RPMI8226 (cell line): ENCODE results near the gene LRRC74B.
A peak's percentile ranks its signal among the peaks of the same experiment; 100 is the strongest.
"Not testable (repeated sequence)": the region's sequence is repeated elsewhere in the genome, so short reads cannot be mapped to it uniquely, and the experiment has no call there.

Experiments used
- DNase-seq: peaks from one replicate; pipeline ENCODE4 v3.0.0-alpha.2; 2015

LRRC74B gene

DNA sequence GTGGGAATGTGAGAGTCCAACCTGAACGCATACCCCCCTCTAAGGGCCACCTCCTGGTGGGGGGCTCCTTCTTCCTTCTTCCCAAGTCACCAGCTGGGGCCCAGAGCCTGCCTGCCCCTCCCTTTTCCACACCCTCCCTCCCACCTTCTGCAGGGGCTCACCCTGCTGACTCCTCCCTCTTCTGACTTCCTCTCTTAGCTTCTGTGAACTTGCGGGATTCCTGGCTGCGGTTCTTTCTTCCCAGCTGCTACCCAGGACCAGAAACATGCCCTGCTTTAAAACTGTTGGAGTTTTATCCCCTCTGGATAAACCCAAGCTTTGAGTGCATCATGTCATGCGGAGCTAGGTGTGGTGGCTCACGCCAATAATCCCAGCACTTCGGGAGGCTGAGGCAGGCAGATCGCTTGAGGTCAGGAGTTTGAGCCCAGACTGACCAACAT, 10.2 kb downstream of the LRRC74B start:
- DNase-seq = no peak

DNA sequence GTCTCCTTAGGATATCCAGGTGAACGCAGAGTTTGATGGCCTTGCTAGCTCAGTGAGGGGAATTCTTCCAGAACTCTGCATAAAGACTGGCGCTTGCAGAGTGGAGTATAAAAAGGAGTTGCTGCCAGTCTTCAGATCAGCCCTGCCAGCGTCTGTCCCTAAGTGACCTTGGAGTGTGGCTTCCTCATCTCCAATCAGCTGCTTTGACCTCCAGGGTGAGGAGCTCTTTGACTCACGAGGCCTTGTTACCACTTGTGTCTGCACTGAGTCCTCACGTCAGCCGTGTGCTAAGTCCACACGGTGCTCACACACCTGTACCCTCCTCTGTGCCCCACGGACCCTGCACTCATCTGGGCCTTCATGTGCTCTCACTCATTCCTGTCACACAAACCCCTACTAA, 14.6 kb downstream of the LRRC74B start:
- DNase-seq = not testable (repeated sequence)

DNA sequence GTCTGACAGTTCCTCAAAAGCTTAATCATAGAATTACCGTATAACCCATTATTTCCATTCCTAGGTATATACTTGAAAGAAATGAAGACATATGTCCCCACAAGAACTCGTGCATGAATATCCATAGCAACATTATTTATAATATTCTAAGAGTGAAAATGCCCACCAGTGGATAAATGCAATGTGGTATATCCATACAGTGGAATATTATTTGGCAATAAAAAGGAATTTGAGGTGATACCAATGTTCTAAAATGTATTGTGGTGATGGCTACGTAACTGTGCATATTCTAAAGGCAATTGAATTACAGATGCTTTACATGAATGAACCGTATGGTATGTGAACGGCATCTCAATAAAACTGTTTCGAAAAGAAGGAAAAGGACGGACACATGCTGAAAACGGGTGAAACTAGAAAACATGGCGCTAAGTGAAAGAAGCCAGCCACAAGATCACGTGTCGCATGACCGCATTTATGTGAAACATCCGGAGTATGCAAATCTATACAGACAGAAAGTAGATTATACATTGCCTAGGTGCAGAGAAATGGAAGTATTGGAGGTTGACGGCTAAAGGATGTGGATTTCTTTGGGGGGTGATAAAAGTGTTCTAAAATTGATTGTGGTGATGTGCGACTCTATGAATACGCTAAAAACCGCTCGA, 16.0 kb downstream of the LRRC74B start:
- not testable (repeated sequence) for DNase-seq

DNA sequence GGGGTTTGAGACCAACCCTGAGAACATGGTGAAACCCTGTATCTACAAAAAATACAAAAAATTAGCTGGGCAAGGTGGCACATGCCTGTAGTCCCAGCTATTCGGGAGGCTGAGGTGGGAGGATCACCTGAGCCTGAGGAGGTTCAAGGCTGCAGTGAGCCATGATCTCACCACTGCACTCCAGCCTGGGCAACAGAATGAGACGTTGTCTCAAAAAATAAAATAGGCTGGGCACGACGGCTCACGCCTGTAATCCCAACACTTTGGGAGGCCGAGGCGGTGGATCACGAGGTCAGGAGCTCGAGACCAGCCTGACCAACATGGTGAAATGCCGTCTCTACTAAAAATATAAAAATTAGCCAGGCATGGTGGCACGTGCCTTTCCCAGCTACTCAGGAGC, 18.7 kb downstream of the LRRC74B start:
- DNase-seq = not testable (repeated sequence)

DNA sequence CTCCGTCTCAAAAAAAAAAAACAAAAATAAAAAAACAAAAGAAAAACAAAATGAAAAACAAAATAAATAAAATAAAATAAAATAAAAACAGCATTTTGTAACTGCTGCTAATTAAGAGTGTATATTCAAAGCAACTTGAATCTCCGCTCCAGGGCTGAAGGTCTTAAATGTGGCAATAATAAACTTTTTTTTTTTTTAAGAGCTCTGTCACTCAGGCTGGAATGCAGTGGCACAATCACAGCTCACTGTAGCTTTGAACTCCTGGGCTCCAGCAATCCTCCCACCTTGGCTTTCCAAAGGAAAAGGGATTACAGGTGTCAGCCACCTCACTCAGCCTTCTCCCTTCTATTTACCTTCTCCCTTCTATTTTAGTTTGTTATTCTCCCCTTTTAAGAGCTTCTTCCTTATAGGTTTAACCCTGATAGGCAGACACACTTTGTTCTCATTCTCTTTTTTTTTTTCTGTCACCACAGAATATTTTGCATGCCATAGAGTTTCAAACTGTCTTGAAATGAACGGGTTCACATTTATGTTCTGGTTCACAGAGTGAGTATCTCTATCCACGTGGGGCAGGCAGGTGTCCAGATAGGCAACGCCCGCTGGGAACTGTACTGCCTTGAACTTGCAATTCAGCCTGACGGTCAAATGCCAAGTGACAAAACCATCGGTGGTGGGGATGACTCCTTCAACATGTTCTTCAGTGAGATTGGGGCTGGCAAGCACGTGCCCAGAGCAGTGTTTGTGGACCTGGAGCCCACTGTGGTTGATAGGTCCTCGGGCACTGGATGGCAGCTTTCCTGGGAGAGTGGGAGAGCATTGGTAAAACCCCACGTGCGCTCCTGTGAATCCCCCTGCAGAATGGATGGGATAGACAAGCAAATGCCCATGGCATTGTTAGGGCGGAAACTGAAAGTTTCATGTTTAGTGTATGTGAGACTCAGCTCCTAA, 19.4 kb downstream of the LRRC74B start:
- peak; percentile 62 for DNase-seq

DNA sequence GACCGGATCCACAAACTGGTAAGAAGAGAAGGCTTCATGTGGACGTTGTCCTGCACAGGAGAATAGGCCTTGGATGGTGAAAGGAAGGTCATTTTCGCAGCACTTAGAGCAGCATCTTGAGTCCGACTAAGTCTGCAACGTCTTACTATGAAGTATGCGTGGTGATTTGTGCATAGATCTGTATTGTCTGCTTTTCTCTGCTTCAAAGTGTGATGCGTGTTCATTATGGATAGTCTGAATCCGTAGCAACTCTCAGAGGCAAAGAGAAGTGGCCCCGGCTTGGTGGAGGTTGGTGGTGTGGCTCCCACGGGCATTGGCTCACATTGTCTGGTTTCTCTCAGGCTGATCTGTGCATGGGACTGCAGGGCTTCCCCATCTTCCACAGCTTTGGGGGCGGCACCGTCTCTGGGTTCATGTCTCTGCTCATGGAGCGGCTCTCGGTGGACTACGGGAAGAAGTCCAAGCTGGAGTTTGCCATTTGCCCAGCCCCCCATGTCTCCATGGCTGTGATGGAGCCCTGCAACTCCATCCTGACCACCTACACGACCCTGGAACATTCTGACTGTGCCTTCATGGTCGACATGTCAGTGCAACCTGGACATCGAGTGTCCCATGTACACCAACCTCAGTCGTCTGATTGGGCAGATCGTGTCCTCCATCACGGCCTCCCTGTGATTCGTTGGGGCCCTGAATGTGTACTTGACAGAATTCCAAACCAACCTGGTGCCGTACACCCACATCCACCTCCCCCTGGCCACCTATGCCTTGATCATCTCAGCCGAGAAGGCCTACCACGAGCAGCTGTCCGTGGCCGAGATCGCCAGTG, 21.5 kb downstream of the LRRC74B start:
- no peak for DNase-seq

DNA sequence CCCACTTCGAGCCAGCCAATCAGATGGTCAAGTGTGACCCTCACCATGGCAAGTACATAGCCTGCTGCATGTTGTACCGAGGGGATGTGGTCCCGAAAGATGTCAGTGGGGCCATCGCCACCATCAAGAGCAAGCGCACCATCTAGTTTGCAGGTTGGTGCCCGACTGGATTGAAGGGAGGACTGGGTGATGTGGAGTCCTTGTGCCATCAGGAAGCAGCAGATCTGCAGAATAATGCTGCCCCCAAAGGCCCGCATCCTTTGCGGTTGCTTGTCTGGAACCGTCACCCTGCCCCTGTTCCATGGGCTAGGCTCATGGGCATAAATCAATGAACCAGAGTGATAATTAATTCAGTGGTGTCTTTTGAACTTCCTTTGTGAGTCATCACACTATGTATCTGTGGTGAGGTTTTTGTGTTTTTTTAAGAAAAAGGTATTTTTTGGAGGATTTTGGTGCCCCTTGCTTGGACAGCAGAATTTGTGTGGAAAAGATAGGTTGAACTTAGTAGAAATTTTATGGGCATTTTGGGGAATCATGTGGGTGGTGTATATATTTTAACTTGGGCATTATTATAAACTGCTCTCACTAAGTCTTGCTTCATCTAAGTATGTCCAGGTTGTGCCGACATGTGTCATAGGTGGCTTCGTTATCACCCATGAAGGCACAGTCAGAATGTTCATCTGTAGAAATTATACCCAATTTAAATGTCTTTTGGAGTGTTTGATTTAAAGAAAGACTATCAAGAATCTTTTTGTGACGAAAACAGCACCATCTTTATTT, 22.3 kb downstream of the LRRC74B start:
- no peak for DNase-seq

DNA sequence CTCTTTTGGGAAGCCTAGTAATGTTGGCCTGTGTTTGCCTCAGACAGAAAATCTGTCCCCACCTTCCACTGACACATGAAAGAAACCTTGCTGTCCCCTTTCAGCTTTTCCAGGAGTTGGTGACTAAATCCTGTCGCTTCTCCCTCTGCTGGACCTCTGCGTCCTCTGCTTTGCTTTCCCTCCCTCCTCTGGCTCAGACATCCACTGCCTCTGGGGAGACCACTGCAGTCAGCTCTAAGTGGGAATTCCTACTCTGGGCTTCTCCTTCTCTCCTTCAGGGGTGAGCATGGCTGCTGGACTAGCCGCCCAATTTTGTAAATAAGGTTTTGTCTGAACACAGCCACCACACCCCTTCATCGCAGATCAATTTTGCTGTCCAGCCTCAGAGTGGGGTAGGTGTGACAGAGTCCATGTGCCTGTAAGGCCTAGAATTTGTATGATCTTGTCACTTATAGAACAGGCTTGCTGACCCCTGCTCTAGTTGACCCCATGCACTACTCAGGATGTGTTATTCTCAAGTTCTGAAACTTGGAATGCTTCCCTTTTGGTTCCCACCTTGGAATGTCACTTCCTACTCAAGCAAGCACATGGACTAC, 23.0 kb downstream of the LRRC74B start:
- no peak for DNase-seq

DNA sequence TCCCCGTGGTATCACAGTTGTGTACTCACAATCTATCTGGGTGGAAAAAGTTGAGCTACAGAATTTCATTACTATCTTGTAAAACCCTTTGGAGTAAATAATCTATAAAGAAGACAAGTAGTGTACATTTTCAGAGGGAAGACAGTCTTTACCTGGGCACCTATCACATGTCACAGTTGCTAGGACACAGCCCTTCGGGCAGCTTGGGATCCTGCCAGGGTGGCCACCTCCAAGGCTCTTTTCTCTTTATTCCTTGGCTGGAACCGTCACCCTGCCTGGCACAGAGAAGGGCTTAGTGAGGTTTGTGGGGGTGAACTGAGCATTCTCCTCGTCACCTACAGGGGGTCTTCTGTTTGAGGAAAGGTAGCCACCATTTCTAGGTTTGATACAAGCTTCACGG, 23.6 kb downstream of the LRRC74B start:
- DNase-seq = no peak

DNA sequence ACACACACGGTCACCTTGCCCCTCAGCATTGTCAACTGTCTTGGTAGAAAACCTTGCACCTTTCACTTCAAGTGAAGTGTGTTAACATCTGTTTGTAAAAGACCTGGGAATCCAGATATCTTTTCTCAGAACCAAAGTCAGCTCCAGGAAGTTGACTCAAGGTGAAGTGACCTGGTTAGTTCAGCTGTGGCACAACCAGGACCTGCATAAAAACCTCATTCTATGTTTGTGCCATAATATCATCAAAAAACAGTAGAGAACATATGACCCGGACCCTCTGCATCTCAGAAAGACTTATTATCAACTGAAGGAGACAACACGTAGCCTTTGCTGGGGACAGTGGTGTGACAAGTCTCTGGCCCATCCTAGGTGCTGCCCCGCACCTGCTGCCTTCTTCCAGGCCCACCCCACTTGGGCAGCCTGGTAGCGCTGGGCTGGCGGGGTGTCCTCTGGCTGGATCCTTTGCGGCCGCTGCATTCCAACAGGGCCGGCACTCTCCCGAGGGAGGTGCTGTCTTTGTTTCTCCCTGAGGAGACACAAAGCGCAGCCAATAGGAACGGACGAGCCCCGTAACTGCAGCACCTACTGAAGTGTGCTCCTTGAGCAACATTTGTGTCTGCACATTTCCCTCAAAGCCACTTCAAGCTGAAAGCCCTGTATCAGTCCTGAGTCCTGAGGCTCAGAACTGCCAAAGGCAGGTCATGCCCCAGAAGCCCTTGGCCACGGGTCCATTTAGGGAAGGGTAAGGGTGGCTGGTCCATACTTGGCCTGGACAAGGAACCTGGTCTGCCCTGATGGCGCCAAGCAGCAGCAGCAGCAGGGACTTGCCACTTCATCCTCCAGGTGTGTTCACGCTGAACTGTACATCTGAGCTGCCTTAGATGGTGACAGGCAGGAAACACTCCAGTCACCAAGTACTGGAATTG, 25.2 kb downstream of the LRRC74B start:
- no peak for DNase-seq

DNA sequence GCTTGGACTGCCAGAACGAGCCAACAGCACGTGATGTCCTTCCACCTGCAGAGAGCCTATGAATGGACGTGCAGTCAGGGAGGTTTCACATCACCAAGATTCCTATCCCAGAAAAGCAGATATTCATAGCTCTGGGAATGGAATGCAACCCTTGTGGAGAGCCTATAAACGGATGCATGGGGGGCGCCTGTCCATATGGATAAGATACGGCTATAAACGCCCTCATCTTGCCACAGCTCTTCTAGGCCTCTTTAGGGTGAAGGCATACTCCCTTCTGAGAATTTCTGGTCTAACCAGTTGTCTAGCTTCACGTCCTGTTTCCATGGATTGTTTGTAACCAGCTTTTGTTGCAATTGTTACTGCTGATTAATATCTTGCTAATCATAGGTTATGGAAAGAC, 26.1 kb downstream of the LRRC74B start:
- DNase-seq = not testable (repeated sequence)

DNA sequence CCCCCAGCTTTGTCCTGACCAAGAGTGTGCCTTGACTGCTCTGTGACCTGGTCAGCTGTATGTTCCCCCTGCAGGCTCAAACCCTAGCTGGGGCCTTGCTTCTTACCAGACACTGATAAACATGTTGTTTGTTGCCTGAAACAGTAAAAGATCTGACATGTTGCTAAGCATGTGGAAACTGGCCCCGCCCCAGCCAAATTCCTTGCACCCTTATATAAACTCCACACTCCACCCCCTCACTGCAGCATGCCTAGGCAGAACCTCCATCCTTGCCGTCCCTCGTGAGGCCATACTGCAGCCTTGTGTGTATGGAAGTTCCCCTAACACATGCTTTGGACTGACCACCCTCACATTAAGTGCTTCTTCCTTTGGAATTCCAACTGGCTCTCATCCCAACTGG, 27.3 kb downstream of the LRRC74B start:
- no peak for DNase-seq

DNA sequence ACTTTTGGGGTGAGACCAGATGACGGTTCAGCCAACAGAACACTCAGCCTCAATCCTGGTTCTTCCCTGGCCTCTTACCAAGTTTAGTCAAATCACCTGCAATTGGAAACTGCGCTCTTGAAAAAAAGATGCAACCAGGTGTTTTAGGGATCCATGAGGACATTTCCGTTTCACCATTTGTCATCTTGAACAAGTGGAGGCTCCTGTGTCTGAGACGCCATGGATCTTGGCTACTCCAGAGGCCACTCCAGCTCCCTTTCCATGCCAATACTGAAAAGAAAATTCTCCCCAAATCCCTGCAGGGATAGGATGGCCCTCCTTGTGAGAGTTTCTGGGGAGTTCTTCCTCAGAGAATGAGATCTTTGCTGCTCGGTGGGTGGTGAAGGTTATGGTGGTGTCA, 27.7 kb downstream of the LRRC74B start:
- no peak for DNase-seq

DNA sequence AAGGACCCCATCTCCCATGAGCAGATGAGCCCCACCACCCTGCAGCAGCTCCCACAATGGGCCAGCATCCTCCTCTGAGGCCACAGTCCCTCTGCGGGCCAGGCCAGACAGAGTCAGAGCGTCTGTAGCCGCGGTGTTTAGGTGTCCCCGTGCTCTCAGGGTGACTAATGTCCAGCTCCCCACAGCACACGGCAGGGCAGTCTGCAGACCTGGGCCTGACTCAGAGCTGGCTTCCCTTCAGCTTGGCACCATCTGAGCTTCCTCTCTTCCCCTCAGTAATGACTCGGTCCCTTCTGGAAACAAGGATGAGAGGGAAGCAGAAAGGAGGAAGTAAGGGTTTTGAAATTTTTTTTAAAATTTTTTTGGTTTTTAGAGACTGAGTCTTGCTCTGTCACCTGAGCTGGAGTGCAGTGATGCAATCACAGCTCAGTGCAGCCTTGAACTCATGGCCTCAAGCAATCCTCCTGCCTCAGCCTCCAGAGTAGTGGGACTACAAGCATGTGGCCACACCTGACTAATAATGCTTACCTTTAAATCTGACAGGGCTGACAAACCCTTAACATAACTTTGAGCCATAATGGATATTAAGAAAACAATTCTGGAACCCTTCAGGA, 28.5 kb downstream of the LRRC74B start:
- no peak for DNase-seq

DNA sequence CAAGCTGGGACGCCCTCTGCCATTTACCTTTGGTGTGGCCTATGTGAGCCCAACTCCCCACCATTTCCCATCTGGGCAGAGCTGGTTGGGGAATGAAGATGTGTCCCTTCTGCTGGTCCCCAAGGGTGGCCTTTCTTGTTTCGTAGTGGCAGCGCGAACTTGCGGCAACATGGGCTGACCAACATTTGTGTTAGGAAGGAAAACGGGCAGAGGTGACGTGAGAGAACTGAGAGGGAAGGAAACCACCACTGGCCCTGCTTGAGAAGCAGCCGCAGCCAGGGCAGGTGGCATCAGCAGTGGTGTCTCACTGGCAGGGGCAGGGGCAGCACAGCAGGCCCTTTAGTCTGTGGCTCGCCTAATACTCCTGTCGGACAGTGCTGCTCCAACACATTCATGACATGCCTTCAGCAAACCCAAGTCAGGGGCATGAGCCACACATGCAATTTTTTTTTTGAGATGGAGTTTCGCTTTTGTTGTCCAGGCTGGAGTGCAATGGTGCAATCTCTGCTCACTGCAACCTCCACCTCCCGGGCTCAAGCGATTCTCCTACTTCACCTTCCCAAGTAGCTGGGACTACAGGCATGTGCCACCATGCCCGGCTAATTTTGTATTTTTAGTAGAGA, 29.9 kb downstream of the LRRC74B start:
- no peak for DNase-seq

DNA sequence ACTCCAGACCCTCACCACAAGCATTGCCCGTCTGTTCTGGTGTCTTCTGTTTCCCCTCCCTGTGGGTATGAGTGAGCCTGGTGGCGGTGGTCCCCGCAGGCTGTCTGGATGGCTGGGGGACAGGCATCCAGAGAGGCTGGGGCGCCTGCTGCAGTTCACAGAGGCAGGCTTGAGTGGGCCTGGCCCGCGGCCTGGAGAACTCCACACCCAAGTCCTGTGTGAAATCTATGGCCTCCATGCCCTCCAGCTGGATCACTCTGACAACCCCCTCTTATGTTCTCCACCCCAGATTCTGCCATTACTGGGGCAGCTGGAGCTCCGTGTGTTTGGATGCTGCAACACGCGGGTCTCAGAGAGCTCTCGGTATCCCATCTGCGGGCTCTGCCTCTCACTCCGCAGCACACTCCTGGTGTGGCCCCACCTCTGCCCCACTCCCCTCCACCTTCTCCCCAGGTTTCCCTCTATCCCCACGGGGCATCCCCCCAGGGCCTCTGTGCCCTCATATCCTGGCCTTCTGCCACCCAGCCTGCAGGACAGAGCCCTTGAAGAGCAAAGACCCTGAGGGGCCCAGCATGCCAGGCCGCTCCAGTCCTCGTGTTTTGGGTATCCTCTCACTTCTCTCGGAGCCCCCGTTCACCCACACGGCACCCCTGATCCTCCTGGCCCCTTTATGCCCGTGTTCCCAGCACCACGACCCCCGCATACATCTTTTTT, 31.3 kb downstream of the LRRC74B start:
- DNase-seq = no peak

DNA sequence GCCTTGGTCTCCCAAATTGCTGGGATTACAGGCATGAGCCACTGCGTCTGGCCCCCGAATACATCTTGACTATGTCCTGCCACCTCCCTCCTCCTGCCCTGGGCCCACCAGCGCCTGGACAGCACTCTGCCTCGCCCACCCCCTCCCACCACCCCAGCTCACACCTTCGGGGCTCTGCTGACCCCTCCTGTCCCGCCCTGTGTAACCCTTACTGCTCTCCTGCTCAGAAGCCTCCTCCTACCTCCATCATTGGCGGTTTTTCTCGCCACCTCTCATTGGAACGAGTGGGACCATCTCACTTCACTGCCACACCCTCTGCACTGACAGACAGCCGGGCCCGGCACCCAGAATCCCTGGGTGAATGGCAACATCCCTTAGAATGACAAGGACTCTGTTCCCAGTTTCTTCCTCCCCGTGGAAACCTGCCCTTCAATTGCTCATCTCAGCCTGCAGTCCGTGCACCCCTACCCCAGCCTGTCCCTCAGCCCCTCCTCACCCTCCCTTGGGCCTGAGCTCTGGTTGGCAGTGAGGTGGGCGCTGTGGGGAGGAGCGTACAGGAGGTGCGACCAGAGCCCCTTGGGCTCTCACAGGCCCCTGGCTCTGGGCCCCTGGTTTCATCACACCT, 32.2 kb downstream of the LRRC74B start:
- DNase-seq = no peak

DNA sequence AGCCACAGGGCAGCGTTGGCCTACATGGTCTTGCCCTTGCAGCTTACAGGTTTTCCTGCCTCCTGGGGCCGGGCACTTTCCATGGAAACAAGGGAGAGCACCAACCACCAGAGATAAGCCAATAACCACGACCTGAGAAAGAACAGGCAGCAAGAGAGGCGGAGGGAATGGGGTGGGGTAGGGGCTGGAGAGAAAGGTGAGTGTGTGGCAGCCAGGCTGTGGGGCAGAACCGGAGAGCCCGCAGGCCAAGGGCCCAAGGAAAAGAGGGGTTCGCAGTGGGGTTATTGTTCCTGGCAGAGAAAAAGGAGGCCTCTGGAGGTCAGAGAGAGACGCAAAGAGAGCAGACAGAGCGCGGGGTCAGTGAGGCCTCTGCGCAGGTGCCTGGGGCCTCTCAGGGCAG, 33.2 kb downstream of the LRRC74B start:
- DNase-seq = no peak

DNA sequence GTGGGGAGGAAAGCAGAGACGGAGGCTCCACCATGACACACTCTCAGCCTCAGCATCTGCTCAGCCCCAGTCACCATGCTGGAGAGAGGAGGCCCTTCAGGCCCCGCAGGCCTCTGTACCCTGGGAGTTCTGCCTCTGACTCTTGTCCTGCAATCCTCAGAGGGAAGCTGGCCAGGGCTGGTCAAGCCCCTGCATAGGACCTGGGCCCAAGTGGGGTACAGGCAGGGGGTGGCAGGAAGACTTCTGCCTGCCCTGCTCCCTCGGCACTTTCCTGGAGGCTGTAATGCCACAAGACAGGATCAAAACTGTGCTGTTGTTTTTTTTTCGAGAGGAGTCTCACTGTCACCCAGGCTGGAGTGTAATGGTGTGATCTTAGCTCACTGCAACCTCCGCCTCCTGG, 33.7 kb downstream of the LRRC74B start:
- no peak for DNase-seq
